B cell (primary cell): ENCODE measurements around the gene PMPCA. TPM values are rescaled to one million over a fixed set of nuclear protein-coding genes. Genes with fewer than 3 reads are reported as not detected.
"Not testable (repeated sequence)": the region's sequence is repeated elsewhere in the genome, so short reads cannot be mapped to it uniquely, and the experiment has no call there.

ENCODE experiments used
- ATAC-seq: fragments of 200-7000 bp; cut with Tn5 transposase; one replicate; pipeline ENCODE4 v1.10.0; 2021; ENCODE audit warnings: low read depth, mild to moderate bottlenecking, moderate number of reproducible peaks, moderate library complexity
- CTCF ChIA-PET: fragments of 350-600 bp; sonication (Branson Sonifier 250); formaldehyde crosslinking; loops from one replicate; lab custom pipeline; 2021; ENCODE audit warnings: antibody characterized with exemption, inconsistent platforms; lab: Charles Lee
- POLR2A ChIA-PET: fragments of 350-600 bp; sonication (Branson Sonifier 250); formaldehyde crosslinking; loops from one replicate; lab custom pipeline; 2021; ENCODE audit warnings: antibody characterized with exemption; lab: Charles Lee
- DNase-seq: peaks from one replicate; pipeline ENCODE4 v3.0.0; 2013
- H2AFZ ChIP-seq: 2 replicates; pipeline ENCODE4 v1.6.1; 2012; ENCODE audit warnings: mild to moderate bottlenecking, low read depth, low read length; ENCODE audit not compliant: insufficient read depth, poor library complexity, severe bottlenecking
- H3K27ac ChIP-seq, 2 donors: 1 replicate in 1 of 2; 2 replicates in 1 of 2; pipeline ENCODE4 v1.5.1; 2012 to 2013; ENCODE audit warnings: low read length in 2 of 2, mild to moderate bottlenecking in 2 of 2, moderate library complexity in 1 of 2
- H3K27me3 ChIP-seq, 4 experiments: fragments of 200-600 bp in 1 of 4; sonication (generic) in 1 of 4; replicated peaks in 1 of 4; 1 replicate in 2 of 4; 2 replicates in 2 of 4; pipeline versions ENCODE4 v1.6.1 to v1.7.0; 2013 to 2016; ENCODE audit warnings: low read length in 3 of 4, mild to moderate bottlenecking in 2 of 4, mixed read lengths in 1 of 4, moderate library complexity in 1 of 4; ENCODE audit not compliant: insufficient read depth in 4 of 4, control insufficient read depth in 3 of 4; ENCODE audit errors: control extremely low read depth in 1 of 4
- H3K36me3 ChIP-seq, 2 experiments: replicated peaks in 1 of 2; 1 replicate in 1 of 2; 2 replicates in 1 of 2; pipeline versions ENCODE4 v1.6.1 to v1.7.1; 2013; ENCODE audit warnings: low read length in 1 of 2; ENCODE audit not compliant: insufficient read depth in 2 of 2, control insufficient read depth in 1 of 2; ENCODE audit errors: control extremely low read depth in 1 of 2, extremely low read depth in 1 of 2
- H3K4me1 ChIP-seq, 2 donors: fragments of 200-600 bp in 1 of 2; sonication (generic) in 1 of 2; 1 replicate in 1 of 2; 2 replicates in 1 of 2; pipeline versions ENCODE4 v1.5.1 to v1.6.1; 2013 to 2017; ENCODE audit warnings: low read length in 2 of 2; ENCODE audit not compliant: control insufficient read depth in 2 of 2, insufficient read depth in 2 of 2
- H3K4me2 ChIP-seq: replicated peaks from 2 replicates; pipeline ENCODE3; 2012; ENCODE audit warnings: mild to moderate bottlenecking, low read depth, low read length; ENCODE audit not compliant: poor library complexity, severe bottlenecking
- H3K4me3 ChIP-seq, 5 experiments: fragments of 200-600 bp in 1 of 5; sonication (generic) in 1 of 5; 1 replicate in 3 of 5; 2 replicates in 2 of 5; pipeline versions ENCODE4 v1.5.1 to v1.7.0; 2011 to 2016; ENCODE audit warnings: low read length in 4 of 5, mild to moderate bottlenecking in 4 of 5, low read depth in 2 of 5, control low read depth in 1 of 5, moderate library complexity in 1 of 5; ENCODE audit not compliant: insufficient read depth in 1 of 5; ENCODE audit errors: control extremely low read depth in 1 of 5, extremely low read depth in 1 of 5
- H3K79me2 ChIP-seq: fragments of 200-600 bp; sonication (generic); one replicate; pipeline ENCODE4 v1.6.0; 2016; ENCODE audit warnings: low read length; ENCODE audit not compliant: control insufficient read depth, insufficient read depth
- H3K9ac ChIP-seq: fragments of 200-600 bp; sonication (generic); 2 replicates; pipeline ENCODE4 v1.6.1; 2017; ENCODE audit warnings: mild to moderate bottlenecking, low read length, moderate library complexity
- H3K9me3 ChIP-seq, 3 donors: one replicate each; pipeline versions ENCODE4 v1.6.1 to v1.7.1; 2013; ENCODE audit warnings: low read length in 2 of 3; ENCODE audit not compliant: control insufficient read depth in 2 of 3, insufficient read depth in 1 of 3; ENCODE audit errors: control extremely low read depth in 1 of 3
- H4K20me1 ChIP-seq: 2 replicates; pipeline ENCODE4 v1.6.0; 2012; ENCODE audit warnings: mild to moderate bottlenecking, low read length; ENCODE audit not compliant: insufficient read depth, control insufficient read depth, poor library complexity, severe bottlenecking
- H3K27ac Mint-ChIP-seq: one replicate; pipeline ENCODE4 v1.8.0; 2021; ENCODE audit warnings: mixed read lengths
- H3K27me3 Mint-ChIP-seq: one replicate; pipeline ENCODE4 v1.8.0; 2021; ENCODE audit warnings: mixed read lengths
- H3K4me1 Mint-ChIP-seq: one replicate; pipeline ENCODE4 v1.8.0; 2021; ENCODE audit warnings: mixed read lengths
- H3K4me3 Mint-ChIP-seq: one replicate; pipeline ENCODE4 v1.8.0; 2021; ENCODE audit warnings: mixed read lengths
- H3K9me3 Mint-ChIP-seq: one replicate; pipeline ENCODE4 v1.8.0; 2022; ENCODE audit warnings: mixed read lengths; ENCODE audit not compliant: insufficient read depth
- CTCF ChIP-seq: fragments of 200-600 bp; IDR thresholded peaks from one replicate; pipeline ENCODE4 v1.8.0; 2022; ENCODE audit warnings: antibody characterized with exemption, mild to moderate bottlenecking
- EZH2 ChIP-seq: IDR thresholded peaks from 2 replicates; pipeline ENCODE4 v1.6.1; 2012; ENCODE audit warnings: borderline replicate concordance, low read depth, mild to moderate bottlenecking, moderate library complexity, low read length; ENCODE audit not compliant: insufficient read depth, poor library complexity, severe bottlenecking
- WGBS: methylation state at CpG from one replicate; pipeline ENCODE4 v1.1.5; 2013; ENCODE audit warnings: missing lambda C conversion rate; ENCODE audit not compliant: insufficient coverage; 5-methylcytosine and 5-hydroxymethylcytosine counted together
- intact Hi-C: fragments of 100-400 bp; cut with micrococcal nuclease; formaldehyde crosslinking; loops from one replicate; pipeline ENCODE4 v1.10.0; 2022
- polyA plus RNA-seq: library from polyadenylated mRNA; depleted of rRNA; stranded (reverse); fragments of >200 nt; gene quantifications from 2 replicates; pipeline ENCODE4 v1.2.3, GENCODE V29; 2012
- total RNA-seq, 2 donors: library from RNA; stranded (reverse); fragments of 120-200 nt in 1 of 2; gene quantifications; 1 replicate in 1 of 2; 2 replicates in 1 of 2; pipeline versions ENCODE4 v1.2.3 to v1.2.4, GENCODE V29; 2013 to 2022

The PMPCA gene
- total and polyA plus RNA-seq, 2 donors (not counting 1 experiment from before 2014, with no cell fraction given), result 64.4 to 72.2 TPM

GRCh38 chr9:136423432-136424146 is 13.1 kb downstream of the PMPCA start:
- CTCF ChIA-PET, result no interaction called here
- Mint-ChIP-seq H3K27ac (no peak overlapping the region), H3K9me3 (no peaks in the 10 kb centered on the region), H3K4me3 (no peak overlapping the region), H3K27me3 (no peaks in the 10 kb centered on the region), H3K4me1 (no peaks in the 10 kb centered on the region)
- Histone ChIP-seq H3K27me3 (no peaks in the 10 kb centered on the region), H3K4me1 (no peaks in the 10 kb centered on the region), H3K79me2 (no peaks in the 10 kb centered on the region), H3K4me3 (no peak overlapping the region), H3K36me3 (peaks cover 0 to 50% of the 10 kb centered on the region in 2 experiments), H3K9ac (no peak overlapping the region), H3K9me3 (no peaks in the 10 kb centered on the region), H3K27ac (no peak overlapping the region), H3K4me2 (no peak overlapping the region), H2AFZ (no peak overlapping the region), H4K20me1 (no peaks in the 10 kb centered on the region)
- no peak for ATAC-seq
- TF ChIP-seq CTCF (no peak), EZH2 (no peak)
- no peak for DNase-seq
- intact Hi-C loops, result no loop called here
- POLR2A ChIA-PET, result no interaction called here
- WGBS, result 95% methylated on average over 42 of the region's 43 CpGs

GRCh38 chr9:136424750-136425362 is 14.4 kb downstream of the PMPCA start:
- no peak overlapping the region for H3K27ac Mint-ChIP-seq
- intact Hi-C loops, result no loop called here
- no peaks in the 10 kb centered on the region for H3K9me3 Mint-ChIP-seq
- Histone ChIP-seq H3K79me2 (no peaks in the 10 kb centered on the region), H3K4me3 (no peak overlapping the region), H2AFZ (no peak overlapping the region), H3K4me1 (no peaks in the 10 kb centered on the region), H3K9me3 (no peaks in the 10 kb centered on the region), H4K20me1 (no peaks in the 10 kb centered on the region), H3K27me3 (no peaks in the 10 kb centered on the region), H3K9ac (no peak overlapping the region), H3K27ac (no peak overlapping the region), H3K4me2 (no peak overlapping the region), H3K36me3 (peaks cover 0 to 49% of the 10 kb centered on the region in 2 experiments)
- no peaks in the 10 kb centered on the region for H3K27me3 Mint-ChIP-seq
- 92% methylated on average over 22 of the region's 27 CpGs for WGBS
- H3K4me1 Mint-ChIP-seq, result no peaks in the 10 kb centered on the region
- ChIA-PET CTCF (interaction anchor here (2.0 kb wide), 1 partner anchor 61 kb away, joined by 4 read pairs; no protein-coding TSS in a partner anchor), POLR2A (no interaction called here)
- no peak for TF ChIP-seq EZH2
- no peak for TF ChIP-seq CTCF
- DNase-seq, result no peak
- H3K4me3 Mint-ChIP-seq, result no peak overlapping the region
- ATAC-seq, result no peak

GRCh38 chr9:136425367-136425766 is 14.9 kb downstream of the PMPCA start:
- peaks cover 0 to 52% of the 10 kb centered on the region in 2 experiments for H3K36me3 ChIP-seq

More at GRCh38 chr9:136425367-136425766, 14.9 kb downstream of the PMPCA start:
- H3K27ac ChIP-seq, H2AFZ ChIP-seq, H3K9me3 Mint-ChIP-seq, H3K9ac ChIP-seq, ATAC-seq, H3K4me3 ChIP-seq, POLR2A ChIA-PET, H3K4me3 Mint-ChIP-seq, intact Hi-C loops, H3K27me3 Mint-ChIP-seq, DNase-seq, H3K9me3 ChIP-seq, H3K27me3 ChIP-seq, H3K79me2 ChIP-seq, H3K27ac Mint-ChIP-seq, H3K4me1 Mint-ChIP-seq, H3K4me1 ChIP-seq, H4K20me1 ChIP-seq, H3K4me2 ChIP-seq: not testable (repeated sequence)
- 89% methylated on average over 7 of the region's 7 CpGs for WGBS
- CTCF ChIA-PET, result interaction anchor here (2.0 kb wide), 1 partner anchor 61 kb away, joined by 4 read pairs; no protein-coding TSS in a partner anchor
